GM18499 (cell line): ENCODE data around the gene MTCL3.
"Not testable (repeated sequence)": the region's sequence is repeated elsewhere in the genome, so short reads cannot be mapped to it uniquely, and the experiment has no call there.

ENCODE experiments used
- ATAC-seq: cut with Tn5 transposase; IDR thresholded peaks from one replicate; pipeline ENCODE4 v1.9.1; 2021; ENCODE audit warnings: moderate number of reproducible peaks; ENCODE audit not compliant: insufficient read depth, unreplicated experiment

Gene MTCL3

GRCh38 chr6:127439718-127440117, 79.4 kb downstream of the MTCL3 start:
- ATAC-seq: no peak

DNA sequence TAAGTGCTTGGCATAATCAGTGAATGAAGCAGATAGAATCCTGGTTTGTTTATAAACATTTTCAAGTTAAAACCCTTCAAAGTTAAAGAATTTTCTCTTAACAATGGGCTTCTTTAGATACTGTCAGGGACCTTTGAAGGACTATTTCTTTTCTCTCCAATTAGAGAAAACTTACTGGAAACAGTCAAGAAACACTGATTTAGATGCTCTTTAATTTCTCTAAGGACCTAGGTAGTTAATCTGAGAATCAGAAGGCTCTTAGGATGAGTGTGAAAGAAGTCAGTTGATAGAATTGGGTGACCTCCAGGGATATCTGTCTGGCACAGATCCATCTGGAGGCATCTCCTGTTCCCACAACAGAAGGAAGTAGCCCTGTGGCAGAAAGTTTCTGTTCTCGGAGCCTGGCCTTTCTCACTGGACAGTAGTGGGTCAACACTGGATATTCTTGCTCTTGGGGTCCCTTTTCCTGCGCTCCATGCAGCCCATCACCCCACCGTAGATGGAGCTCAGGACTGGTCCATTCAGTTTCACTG, 82.5 kb downstream of the MTCL3 start:
- ATAC-seq: no peak

DNA sequence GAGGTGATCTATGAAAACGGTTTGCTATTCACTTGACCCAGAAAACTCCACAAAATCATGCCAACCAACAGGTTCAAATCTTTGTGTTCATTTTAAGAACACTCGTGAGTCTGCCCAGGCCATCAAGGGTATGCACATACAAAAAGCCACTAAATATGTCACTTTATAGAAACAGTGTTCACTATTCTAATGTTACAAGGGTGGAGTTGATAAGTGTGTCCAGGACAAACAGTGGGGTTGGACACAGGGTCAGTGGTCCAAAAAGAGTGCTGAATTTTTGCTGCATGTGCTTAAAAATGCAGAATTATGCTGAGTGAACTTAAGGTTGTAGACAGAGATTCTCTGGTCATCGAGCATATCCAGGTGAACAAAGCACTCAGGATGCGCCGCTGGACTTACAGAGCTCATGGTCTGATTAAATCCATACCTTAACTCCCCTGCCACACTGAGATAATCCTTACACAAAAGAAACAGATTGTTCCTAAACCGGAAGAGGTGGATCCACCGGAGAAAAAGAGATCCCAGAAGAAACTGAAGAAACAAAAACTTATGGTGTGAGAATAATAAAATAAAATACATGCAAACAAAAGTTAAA, 83.4 kb downstream of the MTCL3 start:
- ATAC-seq: no peak

DNA sequence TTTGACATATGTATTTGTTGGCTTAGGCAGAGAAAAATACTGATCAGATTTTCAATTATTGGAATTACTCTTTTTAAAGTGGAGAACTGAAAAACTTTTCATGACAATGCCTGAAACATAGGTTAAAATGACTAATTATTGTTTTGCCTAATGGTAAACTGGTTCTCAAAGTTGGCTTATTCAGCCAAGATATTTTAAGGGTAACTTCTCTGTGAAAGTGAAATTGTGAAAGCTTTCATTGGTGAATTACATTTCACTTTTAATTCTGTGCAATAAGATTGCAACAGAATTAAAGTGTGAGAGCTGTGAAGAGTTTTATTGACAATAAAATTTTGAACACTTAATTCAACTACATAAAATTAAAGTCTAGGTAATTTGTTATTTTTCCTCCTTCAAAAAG, 84.5 kb downstream of the MTCL3 start:
- ATAC-seq: no peak

GRCh38 chr6:127428562-127428961, 90.6 kb downstream of the MTCL3 start:
- ATAC-seq: not testable (repeated sequence)

- no peak for ATAC-seq
Measured at GRCh38 chr6:127423921-127424320, 95.2 kb downstream of the MTCL3 start.
